K562 (cell line): ENCODE results near the gene NCKIPSD. TPM values are rescaled to one million over a fixed set of nuclear protein-coding genes. Genes with fewer than 3 reads are reported as not detected.

ENCODE experiments used
- ATAC-seq: fragments of 200-7000 bp; cut with Tn5 transposase; 3 replicates; pipeline ENCODE4 v1.9.1; 2020; ENCODE audit warnings: moderate library complexity
- BruUV-seq: library from RNA; stranded (reverse); fragments of 400-500 nt; replicated peaks from 2 replicates; lab custom pipeline; 2021; lab: Mats Ljungman, UMichigan
- CTCF ChIA-PET: fragments of 300-600 bp; formaldehyde crosslinking; extraction: SDS; loops from one replicate; lab custom pipeline; 2021; ENCODE audit warnings: low intra/inter-chr PET ratio; lab: Yijun Ruan, JAX
- POLR2A ChIA-PET: fragments of 300-600, 350-650 bp; sonication (Branson Sonifier 250); formaldehyde crosslinking; extraction: SDS; loops from one replicate; lab custom pipeline; 2021; ENCODE audit warnings: antibody characterized with exemption, inconsistent platforms; lab: Yijun Ruan, JAX
- DNase-seq, 4 experiments: peaks; one replicate each; pipeline versions ENCODE4 v3.0.0 to v3.0.0-alpha.2; 2011 to 2018; ENCODE audit warnings: low spot score in 3 of 4, mixed read lengths in 3 of 4; ENCODE audit errors: extremely low read depth in 1 of 4
- FAIRE-seq: peaks from 2 replicates; lab custom pipeline; 2011; peaks lifted over from hg19 to GRCh38; lab: Jason Lieb, UNC
- H2AFZ ChIP-seq: 2 replicates; pipeline ENCODE4 v1.6.0; 2011; ENCODE audit warnings: low read depth, low read length, control low read depth, inconsistent platforms
- H3K27ac ChIP-seq: fragments of 200-600 bp; 3 replicates; pipeline ENCODE4 v1.8.0; 2011; ENCODE audit warnings: low read depth, mild to moderate bottlenecking, control low read depth, inconsistent platforms, low read length, moderate library complexity, mixed read lengths; ENCODE audit errors: extremely low read depth
- H3K27me3 ChIP-seq, 2 experiments: fragments of 300-600 bp in 1 of 2; 2 replicates in 1 of 2; 3 replicates in 1 of 2; pipeline versions ENCODE4 v1.6.0 to v1.8.0; 2011; ENCODE audit warnings: inconsistent platforms in 2 of 2, low read length in 2 of 2, mild to moderate bottlenecking in 1 of 2, mixed read lengths in 1 of 2, moderate library complexity in 1 of 2; ENCODE audit not compliant: control insufficient read depth in 2 of 2, insufficient read depth in 2 of 2
- H3K36me3 ChIP-seq: fragments of 300-600 bp; 3 replicates; pipeline ENCODE4 v1.8.0; 2011; ENCODE audit warnings: mild to moderate bottlenecking, low read length, inconsistent platforms; ENCODE audit not compliant: control insufficient read depth, insufficient read depth
- H3K4me1 ChIP-seq, 2 experiments: fragments of 200-600 bp in 1 of 2; replicated peaks in 1 of 2; 2 replicates in 1 of 2; 3 replicates in 1 of 2; pipeline versions ENCODE4 v1.5.1 to v1.8.0; 2011; ENCODE audit warnings: inconsistent platforms in 2 of 2, low read length in 2 of 2, mild to moderate bottlenecking in 1 of 2, mixed read lengths in 1 of 2, moderate library complexity in 1 of 2; ENCODE audit not compliant: control insufficient read depth in 2 of 2, insufficient read depth in 2 of 2
- H3K4me2 ChIP-seq: 2 replicates; pipeline ENCODE4 v1.6.1; 2011; ENCODE audit warnings: low read length, control low read depth, inconsistent platforms, mixed read lengths; ENCODE audit not compliant: insufficient read depth
- H3K4me3 ChIP-seq: fragments of 200-600 bp; sonication (generic), shearing (Covaris generic); 2 replicates; pipeline ENCODE4 v1.5.1; 2016; ENCODE audit warnings: control low read depth, inconsistent platforms
- H3K79me2 ChIP-seq: fragments of 200-600 bp; 3 replicates; pipeline ENCODE4 v1.8.0; 2011; ENCODE audit warnings: low read length, inconsistent platforms; ENCODE audit not compliant: control insufficient read depth, insufficient read depth
- H3K9ac ChIP-seq, 2 experiments: 2 replicates each; pipeline versions ENCODE4 v1.6.0 to v1.6.1; 2011; ENCODE audit warnings: low read depth in 2 of 2, low read length in 2 of 2, control low read depth in 1 of 2, inconsistent platforms in 1 of 2, mild to moderate bottlenecking in 1 of 2, mixed read lengths in 1 of 2; ENCODE audit not compliant: insufficient read depth in 1 of 2
- H3K9me1 ChIP-seq: one replicate; pipeline ENCODE4 v1.6.0; 2011; ENCODE audit warnings: inconsistent platforms, mild to moderate bottlenecking, low read length, moderate library complexity; ENCODE audit not compliant: control insufficient read depth, insufficient read depth
- H3K9me3 ChIP-seq: replicated peaks from 2 replicates; pipeline ENCODE4 v1.5.1; 2011; ENCODE audit warnings: low read depth, low read length, inconsistent platforms; ENCODE audit not compliant: control insufficient read depth, insufficient read depth
- H4K20me1 ChIP-seq: replicated peaks from 2 replicates; pipeline ENCODE4 v1.6.1; 2011; ENCODE audit warnings: low read length, inconsistent platforms, mixed read lengths; ENCODE audit not compliant: control insufficient read depth, insufficient read depth
- CHD1 ChIP-seq: fragments of 200-600 bp; sonication (generic); IDR thresholded peaks from one replicate; pipeline ENCODE4 v1.6.1; 2012; ENCODE audit warnings: mild to moderate bottlenecking, moderate library complexity, low read length, inconsistent platforms
- FOXM1 ChIP-seq, 2 experiments: fragments of 450-650 bp in 1 of 2; sonication (generic) in 1 of 2; formaldehyde crosslinking in 1 of 2; IDR thresholded peaks; 2 replicates each; pipeline versions ENCODE4 v1.6.1 to v1.9.0; 2017 to 2022; ENCODE audit warnings: low read depth in 2 of 2, mild to moderate bottlenecking in 2 of 2, missing genetic modification reagents in 1 of 2, moderate library complexity in 1 of 2
- HLTF ChIP-seq: fragments of 450-650 bp; IDR thresholded peaks from 2 replicates; pipeline ENCODE4 v1.6.1; 2016
- HOXB6 ChIP-seq: fragments of 250-450 bp; sonication (Bioruptor Pico); IDR thresholded peaks from 2 replicates; pipeline ENCODE4 v1.5.1; 2022; ENCODE audit warnings: mild to moderate bottlenecking, borderline replicate concordance
- MEF2A ChIP-seq: IDR thresholded peaks from 2 replicates; pipeline ENCODE4 v1.6.1; 2011; ENCODE audit warnings: low read depth, mild to moderate bottlenecking, low read length, moderate library complexity; ENCODE audit not compliant: control insufficient read depth
- NFIC ChIP-seq: fragments of 450-650 bp; IDR thresholded peaks from 2 replicates; pipeline ENCODE4 v1.6.1; 2017; ENCODE audit warnings: mild to moderate bottlenecking, inconsistent platforms
- NRF1 ChIP-seq, 2 experiments: fragments of 450-650 bp; IDR thresholded peaks in 1 of 2; conservative IDR thresholded peaks in 1 of 2; 2 replicates each; pipeline ENCODE4 v1.6.1; 2014; ENCODE audit warnings: mild to moderate bottlenecking in 2 of 2
- PREB ChIP-seq: sonication (generic); formaldehyde crosslinking; IDR thresholded peaks from 2 replicates; pipeline ENCODE4 v1.8.1; 2023; ENCODE audit warnings: mild to moderate bottlenecking, missing genetic modification reagents
- RBM39 ChIP-seq: fragments of 200-400 bp; formaldehyde crosslinking; optimal IDR thresholded peaks from 2 replicates; pipeline ENCODE3; 2018; ENCODE audit warnings: low read depth, low read length
- THRB ChIP-seq: fragments of 450-650 bp; formaldehyde crosslinking; conservative IDR thresholded peaks from 2 replicates; pipeline ENCODE4 v1.4.0; 2022; ENCODE audit warnings: mild to moderate bottlenecking, missing genetic modification characterization
- TOE1 ChIP-seq, 2 experiments: fragments of 450-650 bp in 1 of 2; sonication (generic) in 1 of 2; formaldehyde crosslinking in 1 of 2; IDR thresholded peaks; 2 replicates each; pipeline versions ENCODE4 v1.7.1 to v1.8.0; 2016 to 2022; ENCODE audit warnings: borderline replicate concordance in 2 of 2, mild to moderate bottlenecking in 2 of 2, antibody characterized with exemption in 1 of 2, inconsistent platforms in 1 of 2, low read depth in 1 of 2, missing genetic modification reagents in 1 of 2, moderate library complexity in 1 of 2
- ZEB2 ChIP-seq: fragments of 450-650 bp; IDR thresholded peaks from 2 replicates; pipeline ENCODE4 v1.6.1; 2016
- ZNF224 ChIP-seq: sonication (generic); formaldehyde crosslinking; IDR thresholded peaks from 2 replicates; pipeline ENCODE4 v1.8.0; 2022; ENCODE audit warnings: mild to moderate bottlenecking, missing genetic modification reagents
- ZNF395 ChIP-seq: fragments of 200-800 bp; sonication (Bioruptor generic); IDR thresholded peaks from 2 replicates; pipeline ENCODE4 v1.6.1; 2017; ENCODE audit warnings: missing genetic modification characterization, missing compliant biosample characterization
- ZNF764 ChIP-seq: fragments of 250-450 bp; sonication (Bioruptor Pico); IDR thresholded peaks from 2 replicates; pipeline ENCODE4 v1.4.0; 2020; ENCODE audit warnings: low read depth, mild to moderate bottlenecking, moderate library complexity
- WGBS: fragments of 100-300 bp; shearing (Covaris generic); methylation state at CpG from one replicate; pipeline ENCODE4 v1.1.6; 2016; ENCODE audit warnings: low coverage, mixed read lengths; ENCODE audit not compliant: insufficient coverage; ENCODE audit errors: missing lambda C conversion rate; 5-methylcytosine and 5-hydroxymethylcytosine counted together
- in situ Hi-C: fragments of 300-500 bp; cut with MboI; formaldehyde crosslinking; loops from 4 replicates; pipeline ENCODE4 v1.15.0; 2018; ENCODE audit warnings: inconsistent platforms, mixed read lengths
- intact Hi-C: fragments of 100-400 bp; cut with micrococcal nuclease; formaldehyde crosslinking; loops from 2 replicates; pipeline ENCODE4 v1.14.2; 2022
- polyA plus RNA-seq, 8 experiments: library from polyadenylated mRNA; depleted of rRNA in 4 of 8; stranded (reverse) in 5 of 8; unstranded in 3 of 8; fragments of >200 nt; fragmentation: Nextera tagmentation in 2 of 8; fragmentation: Illumina TruSeq in 1 of 8; extraction: Ambion mirVana in 2 of 8; extraction: Trizol in 1 of 8; gene quantifications; 2 replicates each; pipeline versions ENCODE4 v1.2.1 to v1.2.3, GENCODE V29; 2011 to 2014; ENCODE audit warnings: inconsistent platforms in 1 of 8, missing spikeins in 1 of 8
- total RNA-seq, 7 experiments: library from RNA; depleted of rRNA in 6 of 7; stranded (reverse); fragments of >200 nt in 6 of 7; fragmentation: Illumina TruSeq in 2 of 7; extraction: Trizol in 2 of 7; gene quantifications; 2 replicates each; pipeline versions ENCODE4 v1.2.1 to v1.2.3, GENCODE V29; 2011 to 2021; ENCODE audit warnings: low replicate concordance in 1 of 7
- TF ChIP-seq, protein P1 (sequence below): fragments of 450-650 bp; IDR thresholded peaks from 2 replicates; pipeline ENCODE4 v1.6.1; 2017; ENCODE audit warnings: antibody characterized with exemption

Gene NCKIPSD
- total and polyA plus RNA-seq, 9 of the 15 experiments (the other 6 are each of a cell fraction or from before 2014, with no cell fraction given): 0.49 to 24.4 (median 12.3) TPM

DNA sequence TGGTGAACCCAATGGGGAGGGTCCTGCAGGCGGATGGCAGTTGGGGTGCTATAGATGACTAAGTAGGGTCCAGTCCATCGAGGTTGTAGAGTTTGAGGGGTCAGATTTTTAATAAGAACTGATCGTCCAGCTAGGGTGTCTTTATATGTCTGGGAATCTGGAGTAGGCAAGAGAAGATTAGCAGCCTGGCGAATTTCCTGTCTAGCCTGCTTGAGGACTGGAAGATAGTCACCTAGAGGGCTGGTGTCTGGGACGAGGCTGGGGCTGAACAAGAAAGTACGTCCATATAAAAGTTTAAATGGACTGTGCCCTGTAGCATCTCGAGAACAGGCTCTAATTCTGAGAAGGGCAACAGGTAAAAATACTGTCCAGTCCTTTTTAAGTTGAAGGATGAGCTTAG is 38.0 kb upstream of the NCKIPSD start:
- in situ Hi-C loops (no loop called here), intact Hi-C loops (no loop called here)
- ATAC-seq: no peak
- Histone ChIP-seq H3K4me1 (no peaks in the 10 kb centered on the region; a peak in 2 of 5 replicates), H3K27me3 (no peaks in the 10 kb centered on the region), H2AFZ (no peak overlapping the region), H3K79me2 (no peaks in the 10 kb centered on the region), H3K9ac (no peak overlapping the region), H3K9me1 (no peaks in the 10 kb centered on the region), H3K27ac (no peak overlapping the region), H3K4me3 (no peak overlapping the region), H3K9me3 (no peaks in the 10 kb centered on the region), H3K4me2 (no peak overlapping the region), H4K20me1 (no peaks in the 10 kb centered on the region), H3K36me3 (no peaks in the 10 kb centered on the region)
- ChIA-PET CTCF (no interaction called here), POLR2A (no interaction called here)
- BruUV-seq: no TSS peak
- DNase-seq: no peak
- no peak for FAIRE-seq
- WGBS: 31% methylated on average over 6 of the region's 7 CpGs
- TF ChIP-seq RBM39 (no peak), THRB (CRISPR knock-in tag) (no peak), ZNF764 (CRISPR knock-in tag) (no peak), MEF2A (no peak), ZNF224 (no peak), PREB (no peak), TOE1 (IDR thresholded peaks at IDR 0.05; ENCODE audit: borderline replicate concordance) (no peak), TOE1 (CRISPR knock-in tag; IDR thresholded peaks at IDR 0.05; ENCODE audit: borderline replicate concordance, low read depth) (no peak), HLTF (no peak), NRF1 (conservative IDR thresholded peaks at IDR 0.05 in 1 of 2, IDR thresholded peaks at IDR 0.05 in 1 of 2) (no peak), ZEB2 (no peak), NFIC (no peak), HOXB6 (CRISPR knock-in tag) (no peak), CHD1 (no peak), ZNF395 (CRISPR knock-in tag) (no peak), FOXM1 (IDR thresholded peaks at IDR 0.05; ENCODE audit: low read depth) (no peak), FOXM1 (CRISPR knock-in tag; IDR thresholded peaks at IDR 0.05; ENCODE audit: low read depth) (no peak)
- TF ChIP-seq, protein P1, sequence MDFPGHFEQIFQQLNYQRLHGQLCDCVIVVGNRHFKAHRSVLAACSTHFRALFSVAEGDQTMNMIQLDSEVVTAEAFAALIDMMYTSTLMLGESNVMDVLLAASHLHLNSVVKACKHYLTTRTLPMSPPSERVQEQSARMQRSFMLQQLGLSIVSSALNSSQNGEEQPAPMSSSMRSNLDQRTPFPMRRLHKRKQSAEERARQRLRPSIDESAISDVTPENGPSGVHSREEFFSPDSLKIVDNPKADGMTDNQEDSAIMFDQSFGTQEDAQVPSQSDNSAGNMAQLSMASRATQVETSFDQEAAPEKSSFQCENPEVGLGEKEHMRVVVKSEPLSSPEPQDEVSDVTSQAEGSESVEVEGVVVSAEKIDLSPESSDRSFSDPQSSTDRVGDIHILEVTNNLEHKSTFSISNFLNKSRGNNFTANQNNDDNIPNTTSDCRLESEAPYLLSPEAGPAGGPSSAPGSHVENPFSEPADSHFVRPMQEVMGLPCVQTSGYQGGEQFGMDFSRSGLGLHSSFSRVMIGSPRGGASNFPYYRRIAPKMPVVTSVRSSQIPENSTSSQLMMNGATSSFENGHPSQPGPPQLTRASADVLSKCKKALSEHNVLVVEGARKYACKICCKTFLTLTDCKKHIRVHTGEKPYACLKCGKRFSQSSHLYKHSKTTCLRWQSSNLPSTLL: no peak
